ENCODE measurements around the gene DIAPH1. TPM values are rescaled to one million over a fixed set of nuclear protein-coding genes. Genes with fewer than 3 reads are reported as not detected.

The DIAPH1 gene
- total RNA-seq, 1 donor from 2014 or later, result 118 TPM

DNA sequence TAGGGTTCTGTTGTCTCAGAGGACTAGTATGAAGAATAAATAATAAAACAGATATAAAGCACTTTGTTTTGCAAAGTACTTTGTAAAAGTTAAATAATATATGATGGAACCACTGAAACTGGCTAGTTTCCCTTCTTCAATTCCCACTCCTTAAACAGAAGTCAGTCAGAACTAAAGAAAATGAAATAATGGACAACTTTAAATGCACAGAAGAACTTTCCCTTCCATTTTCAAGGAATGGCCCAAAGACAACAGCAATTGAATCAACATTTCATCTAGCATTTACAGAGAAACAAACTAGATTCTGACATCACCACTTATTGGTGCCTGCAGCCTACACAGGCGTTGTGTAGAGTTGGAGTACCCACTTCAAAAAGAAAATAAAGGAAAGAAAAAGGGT lies 16.2 kb downstream of the DIAPH1 start:
- Histone ChIP-seq H3K27me3 (no peaks in the 10 kb centered on the region), H3K4me1 (peaks cover 73% of the 10 kb centered on the region), H3K27ac (peak overlapping the region; percentile 80), H3K36me3 (no peaks in the 10 kb centered on the region), H3K9me3 (no peaks in the 10 kb centered on the region), H3K4me3 (no peak overlapping the region)
- TF ChIP-seq, protein P1, sequence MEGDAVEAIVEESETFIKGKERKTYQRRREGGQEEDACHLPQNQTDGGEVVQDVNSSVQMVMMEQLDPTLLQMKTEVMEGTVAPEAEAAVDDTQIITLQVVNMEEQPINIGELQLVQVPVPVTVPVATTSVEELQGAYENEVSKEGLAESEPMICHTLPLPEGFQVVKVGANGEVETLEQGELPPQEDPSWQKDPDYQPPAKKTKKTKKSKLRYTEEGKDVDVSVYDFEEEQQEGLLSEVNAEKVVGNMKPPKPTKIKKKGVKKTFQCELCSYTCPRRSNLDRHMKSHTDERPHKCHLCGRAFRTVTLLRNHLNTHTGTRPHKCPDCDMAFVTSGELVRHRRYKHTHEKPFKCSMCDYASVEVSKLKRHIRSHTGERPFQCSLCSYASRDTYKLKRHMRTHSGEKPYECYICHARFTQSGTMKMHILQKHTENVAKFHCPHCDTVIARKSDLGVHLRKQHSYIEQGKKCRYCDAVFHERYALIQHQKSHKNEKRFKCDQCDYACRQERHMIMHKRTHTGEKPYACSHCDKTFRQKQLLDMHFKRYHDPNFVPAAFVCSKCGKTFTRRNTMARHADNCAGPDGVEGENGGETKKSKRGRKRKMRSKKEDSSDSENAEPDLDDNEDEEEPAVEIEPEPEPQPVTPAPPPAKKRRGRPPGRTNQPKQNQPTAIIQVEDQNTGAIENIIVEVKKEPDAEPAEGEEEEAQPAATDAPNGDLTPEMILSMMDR (IDR thresholded peaks at IDR 0.05), result no peak
- DNase-seq, result no peak
- ATAC-seq, result no peak
- intact Hi-C loops (cut with DNase I), result no loop called here

DNA sequence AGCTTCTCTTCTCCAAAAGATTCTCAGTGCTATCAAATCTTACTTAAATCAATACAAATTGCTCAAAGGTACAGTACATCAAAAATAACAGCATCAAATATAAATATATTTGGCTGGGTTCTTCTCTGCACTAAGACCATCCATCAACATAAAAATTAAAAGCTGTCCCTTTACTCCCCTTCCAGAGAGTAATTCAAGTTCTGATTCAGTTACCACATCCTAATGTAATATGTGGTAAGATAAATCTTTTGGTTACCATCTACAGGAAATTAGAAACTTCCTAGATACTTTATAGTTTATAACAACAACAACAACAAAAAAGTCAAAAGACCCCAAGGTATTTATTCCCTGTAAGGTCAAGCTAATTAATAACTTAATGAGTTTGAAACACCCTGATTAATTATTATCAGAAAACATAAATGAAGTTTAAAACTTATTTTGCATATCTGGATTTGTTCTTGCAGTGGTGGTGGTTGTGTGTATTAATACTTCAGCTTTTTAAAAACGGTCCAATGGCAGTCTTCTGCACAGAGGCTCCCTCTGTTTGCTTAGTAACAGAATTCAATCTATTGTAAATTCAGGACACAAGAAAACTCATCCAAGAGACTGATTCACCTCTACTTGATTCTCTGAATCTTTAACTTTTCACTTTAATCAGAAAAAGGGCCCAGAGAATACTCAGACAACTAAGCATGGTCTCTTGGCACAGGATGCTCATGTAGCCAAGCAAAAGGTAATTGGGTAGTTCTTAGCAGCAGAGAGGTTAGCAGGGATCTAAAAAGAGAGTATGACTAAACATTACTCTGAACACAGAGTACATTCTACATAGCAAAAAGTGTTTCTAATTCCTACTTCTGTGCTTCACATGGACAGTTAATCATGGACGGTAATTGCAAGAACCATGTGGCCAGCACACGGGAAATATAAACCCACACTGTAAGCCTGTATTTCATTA lies 20.1 kb downstream of the DIAPH1 start:
- no peak for DNase-seq
- H3K27ac ChIP-seq, result no peak overlapping the region
- TF ChIP-seq, protein P1 (IDR thresholded peaks at IDR 0.05), result no peak
- no peak overlapping the region for H3K4me3 ChIP-seq
- H3K9me3 ChIP-seq, result no peaks in the 10 kb centered on the region
- intact Hi-C loops (cut with DNase I), result no loop called here
- peaks cover 42% of the 10 kb centered on the region for H3K4me1 ChIP-seq
- H3K27me3 ChIP-seq, result no peaks in the 10 kb centered on the region
- peaks cover 9% of the 10 kb centered on the region for H3K36me3 ChIP-seq
- ATAC-seq, result no peak

DNA sequence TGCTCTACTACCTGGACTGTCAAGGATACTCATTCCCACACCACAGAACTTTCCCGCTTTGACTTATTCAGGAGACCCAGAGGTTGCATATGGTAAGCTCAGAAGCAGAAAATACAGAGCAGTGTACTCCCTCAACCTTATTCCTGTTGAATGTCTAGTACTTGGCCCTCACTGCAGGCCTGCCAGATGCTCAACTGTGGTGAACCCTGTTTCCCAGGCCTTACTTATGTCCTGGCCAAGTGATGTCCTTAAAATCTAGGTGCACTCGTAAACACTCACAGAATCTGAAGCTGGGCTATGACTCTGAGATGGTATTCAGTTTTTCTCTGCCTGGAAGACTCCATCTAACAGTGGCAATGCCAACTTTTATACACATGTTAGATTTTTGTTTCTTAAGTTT lies 21.0 kb downstream of the DIAPH1 start:
- Histone ChIP-seq H3K27me3 (no peaks in the 10 kb centered on the region), H3K4me1 (peaks cover 33% of the 10 kb centered on the region), H3K36me3 (peaks cover 16% of the 10 kb centered on the region), H3K4me3 (no peak overlapping the region), H3K27ac (no peak overlapping the region), H3K9me3 (no peaks in the 10 kb centered on the region)
- intact Hi-C loops (cut with DNase I), result no loop called here
- DNase-seq, result no peak
- no peak for ATAC-seq
- TF ChIP-seq, protein P1 (IDR thresholded peaks at IDR 0.05), result no peak

DNA sequence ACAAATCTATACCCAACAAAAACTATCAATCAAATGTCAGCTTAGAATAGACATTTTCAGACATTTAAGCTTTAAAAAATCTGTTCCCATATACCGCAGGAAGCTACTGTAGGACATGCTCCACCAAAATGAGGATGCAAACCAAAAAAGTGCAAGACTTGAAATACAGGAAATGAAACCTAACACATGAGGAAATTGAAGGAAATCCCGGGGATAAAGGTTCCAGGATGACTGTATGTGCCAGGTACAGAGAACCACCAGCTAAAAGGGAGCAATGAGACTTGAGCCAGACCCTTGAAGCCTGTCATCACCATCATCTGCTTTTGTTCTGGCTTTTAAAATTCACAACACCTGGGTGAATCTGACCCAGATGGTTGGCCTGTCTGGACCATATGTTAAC lies 21.4 kb downstream of the DIAPH1 start:
- intact Hi-C loops (cut with DNase I), result no loop called here
- DNase-seq, result no peak
- ATAC-seq, result peak; percentile 13
- TF ChIP-seq, protein P1 (IDR thresholded peaks at IDR 0.05), result no peak
- Histone ChIP-seq H3K27ac (no peak overlapping the region), H3K36me3 (peaks cover 16% of the 10 kb centered on the region), H3K27me3 (no peaks in the 10 kb centered on the region), H3K4me1 (peaks cover 32% of the 10 kb centered on the region), H3K9me3 (no peaks in the 10 kb centered on the region), H3K4me3 (no peak overlapping the region)

DNA sequence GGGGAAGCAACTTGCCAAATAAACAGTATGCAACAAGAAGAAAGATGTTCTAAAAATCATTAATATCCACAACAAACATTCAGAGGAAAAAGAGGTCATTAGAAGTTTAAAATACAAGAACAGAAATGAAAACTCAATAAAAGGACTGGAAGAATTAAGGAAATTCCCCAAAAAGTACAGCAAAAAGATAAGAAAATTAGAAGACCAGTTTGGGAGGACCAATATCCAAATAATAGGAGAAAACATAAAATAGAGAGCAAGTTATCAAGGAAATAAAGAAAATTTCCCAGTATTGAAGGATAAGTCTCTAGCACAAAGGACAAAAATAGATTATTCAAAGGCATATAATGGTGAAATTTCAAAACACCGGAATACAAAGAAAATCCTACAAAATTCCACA lies 21.9 kb downstream of the DIAPH1 start:
- no peak overlapping the region for H3K4me3 ChIP-seq
- peaks cover 31% of the 10 kb centered on the region for H3K4me1 ChIP-seq
- TF ChIP-seq, protein P1 (IDR thresholded peaks at IDR 0.05), result no peak
- H3K9me3 ChIP-seq, result no peaks in the 10 kb centered on the region
- ATAC-seq (no peak), DNase-seq (no peak)
- peaks cover 16% of the 10 kb centered on the region for H3K36me3 ChIP-seq
- no peak overlapping the region for H3K27ac ChIP-seq
- intact Hi-C loops (cut with DNase I), result no loop called here
- H3K27me3 ChIP-seq, result no peaks in the 10 kb centered on the region

All from upper lobe of right lung (tissue), 1 donor.